PFSK-1 (cell line): Measurements from ENCODE around the gene CLEC4G.

ENCODE experiments used
- FOXP2 ChIP-seq: optimal IDR thresholded peaks from 2 replicates; pipeline ENCODE3; 2011; ENCODE audit warnings: borderline replicate concordance, control low read depth, inconsistent platforms; ENCODE audit not compliant: insufficient read depth; ENCODE audit errors: extremely low read length, extremely low read depth
- POLR2AphosphoS5 ChIP-seq: IDR thresholded peaks from 2 replicates; pipeline ENCODE4 v1.6.1; 2012; ENCODE audit warnings: low read depth, mild to moderate bottlenecking, control low read depth, low read length, moderate library complexity
- SIN3A ChIP-seq: IDR thresholded peaks from 2 replicates; pipeline ENCODE4 v1.6.1; 2012; ENCODE audit warnings: mild to moderate bottlenecking, low read length, moderate library complexity, borderline replicate concordance; ENCODE audit not compliant: insufficient read depth
- TAF1 ChIP-seq: IDR thresholded peaks from 2 replicates; pipeline ENCODE4 v1.6.1; 2012; ENCODE audit warnings: low read length, control low read depth, borderline replicate concordance; ENCODE audit not compliant: insufficient read depth
- TF ChIP-seq, protein P1 (sequence below), 2 experiments: IDR thresholded peaks; 2 replicates each; pipeline versions ENCODE4 v1.6.1 to v1.8.0; 2011 to 2012; ENCODE audit warnings: low read depth in 2 of 2, low read length in 2 of 2, control low read depth in 1 of 2, inconsistent platforms in 1 of 2, mild to moderate bottlenecking in 1 of 2, moderate library complexity in 1 of 2; ENCODE audit not compliant: insufficient read depth in 1 of 2

Gene CLEC4G

DNA sequence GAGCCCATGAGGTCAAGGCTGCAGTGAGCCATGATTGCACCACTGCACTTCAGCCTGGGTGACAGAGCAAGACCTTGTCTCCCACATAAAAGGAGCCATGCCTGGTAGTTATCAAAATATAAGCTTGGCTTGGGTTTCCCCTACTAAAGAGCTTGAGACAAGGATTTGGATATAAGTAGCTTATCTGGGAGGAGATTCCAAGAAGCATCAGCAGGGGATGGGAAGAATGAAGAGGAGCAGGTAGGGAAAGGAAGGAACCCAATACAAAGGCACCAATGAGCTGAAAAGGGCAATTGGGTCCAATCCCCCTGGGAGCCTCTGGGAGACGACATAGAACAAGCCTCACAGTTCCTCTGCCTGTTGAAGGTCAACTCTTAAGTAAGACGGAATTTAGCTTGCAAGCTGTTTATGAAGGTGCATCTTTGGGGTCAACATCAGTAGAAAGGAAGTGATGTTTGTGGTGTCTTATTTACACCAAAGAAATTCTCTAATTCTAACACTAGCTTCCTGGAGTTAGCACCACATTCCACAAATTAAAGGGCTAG, 7.4 kb upstream of the CLEC4G start:
- no peak for TF ChIP-seq POLR2AphosphoS5

DNA sequence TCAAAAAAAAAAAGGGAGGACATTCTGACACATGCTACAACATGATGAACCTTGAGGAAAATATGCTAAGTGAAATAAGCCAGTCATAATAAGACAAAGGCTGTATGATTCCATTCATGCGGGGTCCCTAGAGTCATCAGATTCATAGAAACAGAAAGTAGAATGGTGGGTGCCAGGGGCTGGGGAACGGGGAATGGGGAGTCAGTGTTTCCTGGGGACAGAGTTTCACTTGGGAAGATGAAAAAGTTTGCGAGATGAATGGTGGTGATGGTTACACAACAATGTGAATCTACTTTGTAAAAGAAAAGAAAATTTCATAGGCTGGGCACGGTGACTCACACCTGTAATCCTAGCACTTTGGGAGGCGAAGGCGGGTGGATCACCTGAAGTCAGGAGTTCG, 6.1 kb upstream of the CLEC4G start:
- no peak for TF ChIP-seq SIN3A
- TF ChIP-seq TAF1, result no peak
- TF ChIP-seq, protein P1, sequence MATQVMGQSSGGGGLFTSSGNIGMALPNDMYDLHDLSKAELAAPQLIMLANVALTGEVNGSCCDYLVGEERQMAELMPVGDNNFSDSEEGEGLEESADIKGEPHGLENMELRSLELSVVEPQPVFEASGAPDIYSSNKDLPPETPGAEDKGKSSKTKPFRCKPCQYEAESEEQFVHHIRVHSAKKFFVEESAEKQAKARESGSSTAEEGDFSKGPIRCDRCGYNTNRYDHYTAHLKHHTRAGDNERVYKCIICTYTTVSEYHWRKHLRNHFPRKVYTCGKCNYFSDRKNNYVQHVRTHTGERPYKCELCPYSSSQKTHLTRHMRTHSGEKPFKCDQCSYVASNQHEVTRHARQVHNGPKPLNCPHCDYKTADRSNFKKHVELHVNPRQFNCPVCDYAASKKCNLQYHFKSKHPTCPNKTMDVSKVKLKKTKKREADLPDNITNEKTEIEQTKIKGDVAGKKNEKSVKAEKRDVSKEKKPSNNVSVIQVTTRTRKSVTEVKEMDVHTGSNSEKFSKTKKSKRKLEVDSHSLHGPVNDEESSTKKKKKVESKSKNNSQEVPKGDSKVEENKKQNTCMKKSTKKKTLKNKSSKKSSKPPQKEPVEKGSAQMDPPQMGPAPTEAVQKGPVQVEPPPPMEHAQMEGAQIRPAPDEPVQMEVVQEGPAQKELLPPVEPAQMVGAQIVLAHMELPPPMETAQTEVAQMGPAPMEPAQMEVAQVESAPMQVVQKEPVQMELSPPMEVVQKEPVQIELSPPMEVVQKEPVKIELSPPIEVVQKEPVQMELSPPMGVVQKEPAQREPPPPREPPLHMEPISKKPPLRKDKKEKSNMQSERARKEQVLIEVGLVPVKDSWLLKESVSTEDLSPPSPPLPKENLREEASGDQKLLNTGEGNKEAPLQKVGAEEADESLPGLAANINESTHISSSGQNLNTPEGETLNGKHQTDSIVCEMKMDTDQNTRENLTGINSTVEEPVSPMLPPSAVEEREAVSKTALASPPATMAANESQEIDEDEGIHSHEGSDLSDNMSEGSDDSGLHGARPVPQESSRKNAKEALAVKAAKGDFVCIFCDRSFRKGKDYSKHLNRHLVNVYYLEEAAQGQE (IDR thresholded peaks at IDR 0.05; ENCODE audit: insufficient read depth in 1 of 2, low read depth in 2 of 2, low read length in 2 of 2), result no peak
- TF ChIP-seq FOXP2, result no peak
- TF ChIP-seq POLR2AphosphoS5, result no peak

DNA sequence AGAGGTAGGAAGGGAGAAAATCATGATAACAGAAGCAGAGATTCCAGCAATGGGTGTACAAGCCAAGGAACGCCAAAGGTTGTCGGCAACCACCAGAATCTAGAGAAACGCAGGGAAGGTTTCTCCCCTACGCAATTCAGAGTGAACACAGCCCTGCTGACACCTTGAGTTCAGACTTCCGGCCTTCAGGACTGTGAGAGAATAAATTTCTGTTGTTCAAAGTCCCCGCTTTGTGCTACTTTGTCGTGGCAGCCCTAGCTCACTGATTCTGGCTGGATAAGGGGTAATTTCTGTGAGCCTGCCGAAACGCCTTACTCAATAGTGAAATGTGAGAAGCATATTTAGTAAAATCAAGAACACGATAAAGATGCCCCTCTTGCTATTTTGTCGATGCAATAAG, 5.3 kb upstream of the CLEC4G start:
- TF ChIP-seq TAF1 (no peak), POLR2AphosphoS5 (no peak), FOXP2 (no peak), SIN3A (no peak)
- TF ChIP-seq, protein P1 (IDR thresholded peaks at IDR 0.05; ENCODE audit: insufficient read depth in 1 of 2, low read depth in 2 of 2, low read length in 2 of 2), result no peak

DNA sequence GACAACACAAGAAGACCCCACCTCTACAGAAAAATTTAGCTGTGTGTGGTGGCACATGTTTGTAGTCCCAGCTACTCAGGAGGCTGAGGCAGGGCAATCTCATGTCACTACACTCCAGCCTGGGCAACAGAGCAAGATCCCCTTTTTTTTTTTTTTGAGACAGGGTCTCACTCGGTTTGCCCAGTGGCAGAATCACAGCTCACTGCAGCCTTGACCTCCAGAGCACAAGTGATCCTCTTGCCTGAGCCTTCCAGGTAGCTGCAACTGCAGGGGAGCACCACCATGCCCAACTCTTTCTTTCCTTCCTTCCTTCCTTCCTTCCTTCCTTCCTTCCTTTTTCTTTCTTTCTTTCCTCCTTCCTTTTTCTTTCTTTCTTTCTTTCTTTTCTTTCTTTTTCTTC, 4.2 kb upstream of the CLEC4G start:
- TF ChIP-seq POLR2AphosphoS5, result no peak
- TF ChIP-seq FOXP2, result no peak
- no peak for TF ChIP-seq TAF1
- TF ChIP-seq, protein P1 (IDR thresholded peaks at IDR 0.05; ENCODE audit: insufficient read depth in 1 of 2, low read depth in 2 of 2, low read length in 2 of 2), result no peak
- no peak for TF ChIP-seq SIN3A

DNA sequence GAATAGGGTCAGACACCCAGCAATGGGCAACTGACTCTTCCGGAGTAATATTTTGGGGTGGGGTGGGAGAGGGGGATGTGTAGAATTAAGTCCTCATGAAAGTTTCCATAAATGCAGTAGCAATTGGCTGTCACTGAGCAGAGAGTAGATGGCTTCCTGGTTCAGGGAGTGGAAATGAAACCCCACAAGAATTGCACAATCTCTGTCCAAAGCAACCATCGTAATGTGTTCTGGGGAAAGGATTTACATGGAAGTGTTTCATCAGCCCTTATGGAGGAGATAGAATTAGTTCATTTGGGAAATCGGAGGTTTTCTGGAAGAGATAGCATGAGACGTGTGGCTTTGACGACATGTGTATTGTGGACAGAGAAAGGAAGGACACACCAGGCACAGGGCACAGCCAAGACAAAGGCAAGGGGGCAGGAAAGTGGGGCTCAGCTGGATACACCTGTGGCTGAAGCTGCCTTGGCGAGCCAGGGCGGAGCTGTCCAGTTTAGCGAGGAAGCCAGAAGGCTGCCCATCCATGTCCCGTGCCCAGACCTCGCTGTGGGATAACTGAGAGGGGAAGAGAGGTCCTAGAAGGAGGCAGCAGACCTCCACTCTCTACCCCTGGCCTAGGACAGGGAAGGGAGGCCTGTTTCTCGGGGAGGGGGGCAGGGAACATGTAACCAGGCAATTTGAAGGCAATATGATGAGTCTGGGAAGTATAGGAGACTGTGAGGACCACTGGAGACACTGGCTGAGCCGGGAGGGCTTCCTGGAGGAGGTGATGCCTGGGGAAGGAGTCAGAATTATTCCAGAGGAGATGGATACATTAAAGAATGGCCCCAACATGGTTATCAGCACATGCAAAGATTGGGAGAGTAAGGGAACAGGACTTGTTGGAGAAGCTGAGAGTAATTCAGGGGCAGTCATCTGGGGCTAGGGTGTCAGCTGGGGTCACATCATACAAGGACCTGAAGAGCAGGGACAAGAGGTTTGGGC, 2.6 kb upstream of the CLEC4G start:
- TF ChIP-seq, protein P1 (IDR thresholded peaks at IDR 0.05; ENCODE audit: insufficient read depth in 1 of 2, low read depth in 2 of 2, low read length in 2 of 2), result no peak
- TF ChIP-seq FOXP2 (no peak), SIN3A (no peak), POLR2AphosphoS5 (no peak), TAF1 (no peak)
